GM18505 (cell line): ENCODE results near the gene SLCO2A1.

Source experiments
- ATAC-seq: cut with Tn5 transposase; IDR thresholded peaks from one replicate; pipeline ENCODE4 v1.9.1; 2021; ENCODE audit not compliant: unreplicated experiment
- POLR2A ChIP-seq: IDR thresholded peaks from 4 replicates; pipeline ENCODE4 v1.6.1; 2011; ENCODE audit warnings: borderline replicate concordance; ENCODE audit not compliant: insufficient read depth, insufficient read length; ENCODE audit errors: extremely low read depth

Gene SLCO2A1

GRCh38 chr3:133964547-133964946 lies 65.2 kb downstream of the SLCO2A1 start:
- ATAC-seq = no peak
- TF ChIP-seq POLR2A = no peak

- no peak for TF ChIP-seq POLR2A
- no peak for ATAC-seq
Observed at GRCh38 chr3:133963657-133964396, 65.9 kb downstream of the SLCO2A1 start.

GRCh38 chr3:133962849-133963248 lies 66.9 kb downstream of the SLCO2A1 start:
- TF ChIP-seq POLR2A = no peak
- no peak for ATAC-seq

- ATAC-seq = no peak
Observed at GRCh38 chr3:133958071-133958805, 71.5 kb downstream of the SLCO2A1 start.

GRCh38 chr3:133956982-133957381 lies 72.7 kb downstream of the SLCO2A1 start:
- ATAC-seq = no peak
- TF ChIP-seq POLR2A = no peak

More at GRCh38 chr3:133958071-133958805, 71.5 kb downstream of the SLCO2A1 start:
- no peak for TF ChIP-seq POLR2A

- TF ChIP-seq POLR2A = no peak
- no peak for ATAC-seq
Observed at GRCh38 chr3:133956353-133956752, 73.4 kb downstream of the SLCO2A1 start.

- ATAC-seq = no peak
Observed at GRCh38 chr3:133955892-133956291, 73.8 kb downstream of the SLCO2A1 start.

GRCh38 chr3:133954717-133955360 lies 74.9 kb downstream of the SLCO2A1 start:
- ATAC-seq = no peak
- no peak for TF ChIP-seq POLR2A

More at GRCh38 chr3:133955892-133956291, 73.8 kb downstream of the SLCO2A1 start:
- no peak for TF ChIP-seq POLR2A

GRCh38 chr3:133953297-133953696 lies 76.4 kb downstream of the SLCO2A1 start:
- no peak for TF ChIP-seq POLR2A
- ATAC-seq = no peak

GRCh38 chr3:133949438-133949837 lies 80.3 kb downstream of the SLCO2A1 start:
- ATAC-seq = no peak
- no peak for TF ChIP-seq POLR2A

- no peak for ATAC-seq
- no peak for TF ChIP-seq POLR2A
Observed at GRCh38 chr3:133948996-133949395, 80.7 kb downstream of the SLCO2A1 start.

- TF ChIP-seq POLR2A = no peak
- ATAC-seq = no peak
Observed at GRCh38 chr3:133948131-133948810, 81.5 kb downstream of the SLCO2A1 start.
